Keratinocyte (primary cell): ENCODE results near the gene ST3GAL6. TPM values are rescaled to one million over a fixed set of nuclear protein-coding genes. Genes with fewer than 3 reads are reported as not detected.

Experiments used
- DNase-seq: peaks from one replicate; pipeline ENCODE4 v3.0.0-alpha.2; 2011; ENCODE audit warnings: low read depth, missing footprints, low spot score
- FAIRE-seq: peaks from 2 replicates; lab custom pipeline; 2011; peaks lifted over from hg19 to GRCh38; lab: Jason Lieb, UNC
- H2AFZ ChIP-seq: 2 replicates; pipeline ENCODE4 v1.6.0; 2012; ENCODE audit warnings: low read length, control low read depth, inconsistent platforms; ENCODE audit not compliant: control insufficient read depth
- H3K27ac ChIP-seq: 2 replicates; pipeline ENCODE4 v1.5.1; 2011; ENCODE audit warnings: low read length; ENCODE audit not compliant: control insufficient read depth, insufficient read depth
- H3K27me3 ChIP-seq: 3 replicates; pipeline ENCODE4 v1.6.0; 2011; ENCODE audit warnings: low read length; ENCODE audit not compliant: control insufficient read depth, insufficient read depth; ENCODE audit errors: extremely low read depth
- H3K36me3 ChIP-seq, 2 experiments: 2 replicates in 1 of 2; 3 replicates in 1 of 2; pipeline ENCODE4 v1.5.1; 2011; ENCODE audit warnings: low read length in 2 of 2, mild to moderate bottlenecking in 1 of 2; ENCODE audit not compliant: control insufficient read depth in 2 of 2, insufficient read depth in 2 of 2; ENCODE audit errors: extremely low read depth in 1 of 2
- H3K4me1 ChIP-seq: 3 replicates; pipeline ENCODE4 v1.5.1; 2011; ENCODE audit warnings: low read length; ENCODE audit not compliant: control insufficient read depth, insufficient read depth; ENCODE audit errors: extremely low read depth
- H3K4me2 ChIP-seq: 3 replicates; pipeline ENCODE4 v1.6.0; 2011; ENCODE audit warnings: low read depth, low read length; ENCODE audit not compliant: control insufficient read depth, insufficient read depth; ENCODE audit errors: extremely low read depth
- H3K4me3 ChIP-seq, 3 experiments: fragments of 200-600 bp in 1 of 3; sonication (generic) in 1 of 3; 2 replicates in 2 of 3; 3 replicates in 1 of 3; pipeline ENCODE4 v1.5.1; 2011 to 2016; ENCODE audit warnings: low read length in 3 of 3, mild to moderate bottlenecking in 3 of 3, control low read depth in 2 of 3, inconsistent platforms in 1 of 3, low read depth in 1 of 3, mixed read lengths in 1 of 3, mixed run types in 1 of 3, moderate library complexity in 1 of 3; ENCODE audit not compliant: control insufficient read depth in 2 of 3, insufficient read depth in 2 of 3; ENCODE audit errors: extremely low read depth in 1 of 3
- H3K79me2 ChIP-seq: 2 replicates; pipeline ENCODE4 v1.6.0; 2012; ENCODE audit warnings: low read length; ENCODE audit not compliant: control insufficient read depth, insufficient read depth
- H3K9ac ChIP-seq: 3 replicates; pipeline ENCODE4 v1.6.0; 2011; ENCODE audit warnings: low read length; ENCODE audit not compliant: control insufficient read depth, insufficient read depth; ENCODE audit errors: extremely low read depth
- H3K9me1 ChIP-seq: 3 replicates; pipeline ENCODE4 v1.6.0; 2011; ENCODE audit warnings: low read length; ENCODE audit not compliant: control insufficient read depth, insufficient read depth; ENCODE audit errors: extremely low read depth
- H3K9me3 ChIP-seq: 2 replicates; pipeline ENCODE4 v1.5.1; 2012; ENCODE audit warnings: low read depth, low read length; ENCODE audit not compliant: control insufficient read depth
- H4K20me1 ChIP-seq: 3 replicates; pipeline ENCODE4 v1.6.0; 2011; ENCODE audit warnings: low read length; ENCODE audit not compliant: control insufficient read depth, insufficient read depth; ENCODE audit errors: extremely low read depth
- EZH2 ChIP-seq: IDR thresholded peaks from one replicate; pipeline ENCODE4 v1.6.1; 2012; ENCODE audit warnings: inconsistent platforms, mild to moderate bottlenecking, low read length, moderate library complexity
- dilution Hi-C: fragments of 300-500 bp; cut with MboI; formaldehyde crosslinking; loops from one replicate; pipeline ENCODE4 v1.7.0; 2020; ENCODE audit warnings: low sequenced_read_pairs; ENCODE audit not compliant: extremely low pct_ligation_motif_present
- polyA plus RNA-seq, 5 experiments: library from polyadenylated mRNA; depleted of rRNA in 3 of 5; stranded (reverse) in 3 of 5; stranded (forward) in 1 of 5; unstranded in 1 of 5; fragments of >200 nt; gene quantifications; 1 replicate in 1 of 5; 2 replicates in 3 of 5; 3 replicates in 1 of 5; pipeline versions ENCODE4 v1.2.1 to v1.2.3, GENCODE V29; 2011 to 2012; ENCODE audit warnings: missing spikeins in 2 of 5, low read depth in 1 of 5, low replicate concordance in 1 of 5
- TF ChIP-seq, protein P1 (sequence below), 3 experiments: IDR thresholded peaks in 1 of 3; conservative IDR thresholded peaks in 1 of 3; optimal IDR thresholded peaks in 1 of 3; 2 replicates in 2 of 3; 3 replicates in 1 of 3; pipeline versions ENCODE3 to v1.5.1; 2011; ENCODE audit warnings: low read length in 3 of 3, mild to moderate bottlenecking in 3 of 3, moderate library complexity in 2 of 3, control low read depth in 1 of 3, inconsistent platforms in 1 of 3; ENCODE audit not compliant: insufficient read depth in 2 of 3; ENCODE audit errors: extremely low read depth in 1 of 3

ST3GAL6 gene
- polyA plus RNA-seq, 1 donor (not counting 4 experiments of a cell fraction or from before 2014, with no cell fraction given) = 5.3 TPM

GRCh38 chr3:98801043-98801747 is 38.1 kb downstream of the ST3GAL6 start:
- peaks cover 8% of the 10 kb centered on the region for H4K20me1 ChIP-seq
- peaks cover 3% of the 10 kb centered on the region for H3K79me2 ChIP-seq
- no peak for TF ChIP-seq EZH2
- TF ChIP-seq, protein P1, sequence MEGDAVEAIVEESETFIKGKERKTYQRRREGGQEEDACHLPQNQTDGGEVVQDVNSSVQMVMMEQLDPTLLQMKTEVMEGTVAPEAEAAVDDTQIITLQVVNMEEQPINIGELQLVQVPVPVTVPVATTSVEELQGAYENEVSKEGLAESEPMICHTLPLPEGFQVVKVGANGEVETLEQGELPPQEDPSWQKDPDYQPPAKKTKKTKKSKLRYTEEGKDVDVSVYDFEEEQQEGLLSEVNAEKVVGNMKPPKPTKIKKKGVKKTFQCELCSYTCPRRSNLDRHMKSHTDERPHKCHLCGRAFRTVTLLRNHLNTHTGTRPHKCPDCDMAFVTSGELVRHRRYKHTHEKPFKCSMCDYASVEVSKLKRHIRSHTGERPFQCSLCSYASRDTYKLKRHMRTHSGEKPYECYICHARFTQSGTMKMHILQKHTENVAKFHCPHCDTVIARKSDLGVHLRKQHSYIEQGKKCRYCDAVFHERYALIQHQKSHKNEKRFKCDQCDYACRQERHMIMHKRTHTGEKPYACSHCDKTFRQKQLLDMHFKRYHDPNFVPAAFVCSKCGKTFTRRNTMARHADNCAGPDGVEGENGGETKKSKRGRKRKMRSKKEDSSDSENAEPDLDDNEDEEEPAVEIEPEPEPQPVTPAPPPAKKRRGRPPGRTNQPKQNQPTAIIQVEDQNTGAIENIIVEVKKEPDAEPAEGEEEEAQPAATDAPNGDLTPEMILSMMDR (optimal IDR thresholded peaks at IDR 0.05 in 1 of 3, IDR thresholded peaks at IDR 0.05 in 1 of 3, conservative IDR thresholded peaks at IDR 0.05 in 1 of 3; ENCODE audit: extremely low read depth in 1 of 3, insufficient read depth in 2 of 3, low read length in 3 of 3) = peak; percentile 19 to 29 (median 20)
- no peak overlapping the region for H3K4me2 ChIP-seq
- no peak overlapping the region for H2AFZ ChIP-seq
- FAIRE-seq (no peak), DNase-seq (no peak)
- no peak overlapping the region for H3K9ac ChIP-seq
- no peak overlapping the region for H3K4me3 ChIP-seq
- H3K9me3 ChIP-seq = no peaks in the 10 kb centered on the region
- dilution Hi-C loops = no loop called here
- H3K27me3 ChIP-seq = no peaks in the 10 kb centered on the region
- H3K36me3 ChIP-seq = peaks cover 17 to 55% of the 10 kb centered on the region in 2 experiments
- H3K9me1 ChIP-seq = no peaks in the 10 kb centered on the region
- H3K4me1 ChIP-seq = peaks cover 33% of the 10 kb centered on the region
- H3K27ac ChIP-seq = no peak overlapping the region

- no peak overlapping the region for H3K27ac ChIP-seq
- dilution Hi-C loops = no loop called here
- peaks cover 12% of the 10 kb centered on the region for H3K4me1 ChIP-seq
- H3K4me3 ChIP-seq = no peak overlapping the region
- H3K79me2 ChIP-seq = peaks cover 6% of the 10 kb centered on the region
- no peak overlapping the region for H3K4me2 ChIP-seq
- H3K9me3 ChIP-seq = no peaks in the 10 kb centered on the region
- H3K36me3 ChIP-seq = peaks cover 25 to 62% of the 10 kb centered on the region in 2 experiments
- H3K9me1 ChIP-seq = no peaks in the 10 kb centered on the region
- TF ChIP-seq, protein P1 (optimal IDR thresholded peaks at IDR 0.05 in 1 of 3, IDR thresholded peaks at IDR 0.05 in 1 of 3, conservative IDR thresholded peaks at IDR 0.05 in 1 of 3; ENCODE audit: extremely low read depth in 1 of 3, insufficient read depth in 2 of 3, low read length in 3 of 3) = no peak
- TF ChIP-seq EZH2 = no peak
- H3K9ac ChIP-seq = no peak overlapping the region
- H2AFZ ChIP-seq = no peak overlapping the region
- H3K27me3 ChIP-seq = no peaks in the 10 kb centered on the region
- H4K20me1 ChIP-seq = peaks cover 4% of the 10 kb centered on the region
- FAIRE-seq (no peak), DNase-seq (no peak)
Measured at GRCh38 chr3:98805571-98805970, 42.4 kb downstream of the ST3GAL6 start.
